ENCODE measurements around the gene ZYX. TPM values are rescaled to one million over a fixed set of nuclear protein-coding genes. Genes with fewer than 3 reads are reported as not detected.

ZYX gene
- total RNA-seq (53.8 and 55.2 TPM in 2 replicates), polyA plus RNA-seq (22.2 and 32.3 TPM in 2 replicates), polyA minus RNA-seq (15.5 and 23.8 TPM in 2 replicates)
- 12.6 TPM for total RNA-seq (2013)

- Histone ChIP-seq H3K79me2 (ENCODE audit: control insufficient read depth, insufficient read depth, low read length) (peaks cover 4% of the 10 kb centered on the region), H2AFZ (ENCODE audit: insufficient read depth, low read depth, low read length, poor library complexity, severe bottlenecking) (peak within 1 kb of the TSS; percentile 97), H3K27me3 (replicated peaks in 1 of 4; ENCODE audit: control extremely low read depth in 1 of 4, control insufficient read depth in 3 of 4, insufficient read depth in 4 of 4, low read length in 3 of 4) (no peaks in the 10 kb centered on the region), H4K20me1 (ENCODE audit: control insufficient read depth, insufficient read depth, low read length, poor library complexity, severe bottlenecking) (no peaks in the 10 kb centered on the region), H3K9me3 (ENCODE audit: control extremely low read depth in 1 of 3, control insufficient read depth in 2 of 3, insufficient read depth in 1 of 3, low read length in 2 of 3) (no peaks in the 10 kb centered on the region), H3K9ac (ENCODE audit: low read length) (peak within 1 kb of the TSS; percentile 99), H3K36me3 (replicated peaks in 1 of 2; ENCODE audit: control extremely low read depth in 1 of 2, control insufficient read depth in 1 of 2, extremely low read depth in 1 of 2, insufficient read depth in 2 of 2, low read length in 1 of 2) (no peaks in the 10 kb centered on the region), H3K27ac (ENCODE audit: low read length in 2 of 2) (peak within 1 kb of the TSS; percentile 87 to 89), H3K4me1 (ENCODE audit: control insufficient read depth in 2 of 2, insufficient read depth in 2 of 2, low read length in 2 of 2) (peaks cover 40 to 53% of the 10 kb centered on the region in 2 donors), H3K4me3 (ENCODE audit: control extremely low read depth in 1 of 5, extremely low read depth in 1 of 5, insufficient read depth in 1 of 5, low read depth in 2 of 5, low read length in 4 of 5) (peak within 1 kb of the TSS; percentile 22 to 99 (median 90)), H3K4me2 (replicated peaks; ENCODE audit: low read depth, low read length, poor library complexity, severe bottlenecking) (peak within 1 kb of the TSS; percentile 99)
- Mint-ChIP-seq H3K9me3 (ENCODE audit: insufficient read depth) (no peaks in the 10 kb centered on the region), H3K4me3 (peak within 1 kb of the TSS; percentile 92), H3K27ac (peak within 1 kb of the TSS; percentile 93), H3K4me1 (peaks cover 22% of the 10 kb centered on the region), H3K27me3 (no peaks in the 10 kb centered on the region)
- peak; percentile 77 for ATAC-seq (ENCODE audit: low read depth)
- WGBS (ENCODE audit: insufficient coverage), result under 1% methylated on average over 61 of the region's 72 CpGs
- peak; percentile 86 for DNase-seq
- intact Hi-C loops (cut with micrococcal nuclease), result loop anchor here (1.0 to 5.0 kb wide), 9 partner anchors 18 to 574 kb away; partner anchors contain the start of genes CASP2, EPHA1, FAM131B and GSTK1
- no peak for TF ChIP-seq CTCF (IDR thresholded peaks at IDR 0.05)
- CTCF ChIA-PET, result interaction anchor here (0.6 to 3.1 kb wide), 20 partner anchors 8 to 747 kb away, joined by 3 to 28 read pairs (median 4); partner anchors contain the start of genes CASP2 and EPHA1
- POLR2A ChIA-PET, result interaction anchor here (0.7 to 1.3 kb wide), 3 partner anchors 20 to 94 kb away, joined by 4 to 6 read pairs (median 5); partner anchors contain the start of gene EPHA1
These were observed at the start of gene ZYX for GRCh38 chr7:143380646-143381426. Gene ZYX, plus strand, starts transcription at chr7:143381345. Its CDS starts 227 bp downstream, at chr7:143381572.

- no peak for ATAC-seq (ENCODE audit: low read depth)
- POLR2A ChIA-PET, result no interaction called here
These were observed 46.9 kb upstream of the ZYX start for GRCh38 chr7:143334244-143334643.

More at GRCh38 chr7:143334244-143334643, 46.9 kb upstream of the ZYX start:
- no peaks in the 10 kb centered on the region for H4K20me1 ChIP-seq (ENCODE audit: control insufficient read depth, insufficient read depth, low read length, poor library complexity, severe bottlenecking)
- no peaks in the 10 kb centered on the region for H3K4me1 Mint-ChIP-seq
- H3K36me3 ChIP-seq (replicated peaks in 1 of 2; ENCODE audit: control extremely low read depth in 1 of 2, control insufficient read depth in 1 of 2, extremely low read depth in 1 of 2, insufficient read depth in 2 of 2, low read length in 1 of 2), result no peaks in the 10 kb centered on the region
- no CpG with 5 or more reads among the region's 1 CpG for WGBS (ENCODE audit: insufficient coverage)
- H3K27me3 Mint-ChIP-seq, result peaks cover 19% of the 10 kb centered on the region
- no peak for DNase-seq
- no peaks in the 10 kb centered on the region for H3K79me2 ChIP-seq (ENCODE audit: control insufficient read depth, insufficient read depth, low read length)
- peaks cover 0 to 8% (median 2%) of the 10 kb centered on the region in 4 experiments for H3K27me3 ChIP-seq (replicated peaks in 1 of 4; ENCODE audit: control extremely low read depth in 1 of 4, control insufficient read depth in 3 of 4, insufficient read depth in 4 of 4, low read length in 3 of 4)
- intact Hi-C loops (cut with micrococcal nuclease), result no loop called here
- TF ChIP-seq EZH2 (IDR thresholded peaks at IDR 0.05; ENCODE audit: borderline replicate concordance, insufficient read depth, low read depth, low read length, poor library complexity, severe bottlenecking) (no peak), CTCF (IDR thresholded peaks at IDR 0.05) (no peak)
- H3K4me3 ChIP-seq (ENCODE audit: control extremely low read depth in 1 of 5, extremely low read depth in 1 of 5, insufficient read depth in 1 of 5, low read depth in 2 of 5, low read length in 4 of 5), result no peak overlapping the region
- H3K4me3 Mint-ChIP-seq, result no peak overlapping the region
- no peak overlapping the region for H3K27ac Mint-ChIP-seq
- H3K9ac ChIP-seq (ENCODE audit: low read length), result no peak overlapping the region
- H3K9me3 ChIP-seq (ENCODE audit: control extremely low read depth in 1 of 3, control insufficient read depth in 2 of 3, insufficient read depth in 1 of 3, low read length in 2 of 3), result no peaks in the 10 kb centered on the region
- H3K4me1 ChIP-seq (ENCODE audit: control insufficient read depth in 2 of 2, insufficient read depth in 2 of 2, low read length in 2 of 2), result no peaks in the 10 kb centered on the region
- H2AFZ ChIP-seq (ENCODE audit: insufficient read depth, low read depth, low read length, poor library complexity, severe bottlenecking), result no peak overlapping the region
- no peaks in the 10 kb centered on the region for H3K9me3 Mint-ChIP-seq (ENCODE audit: insufficient read depth)
- no peak overlapping the region for H3K4me2 ChIP-seq (replicated peaks; ENCODE audit: low read depth, low read length, poor library complexity, severe bottlenecking)
- CTCF ChIA-PET, result interaction anchor here (1.2 kb wide), 1 partner anchor 81 kb away, joined by 3 read pairs; no protein-coding TSS in a partner anchor
- no peak overlapping the region for H3K27ac ChIP-seq (ENCODE audit: low read length in 2 of 2)
